GM12892 (cell line): ENCODE measurements around the gene RAD50.

Experiments used
- POLR2A ChIP-seq: IDR thresholded peaks from 2 replicates; pipeline ENCODE4 v1.6.1; 2011; ENCODE audit warnings: low read depth, low read length, control low read depth
- POLR2AphosphoS5 ChIP-seq: IDR thresholded peaks from 2 replicates; pipeline ENCODE4 v1.6.1; 2011; ENCODE audit warnings: low read depth, low read length, control low read depth
- TAF1 ChIP-seq: IDR thresholded peaks from 2 replicates; pipeline ENCODE4 v1.6.1; 2011; ENCODE audit warnings: low read depth, mild to moderate bottlenecking, control low read depth, low read length, borderline replicate concordance

DNA sequence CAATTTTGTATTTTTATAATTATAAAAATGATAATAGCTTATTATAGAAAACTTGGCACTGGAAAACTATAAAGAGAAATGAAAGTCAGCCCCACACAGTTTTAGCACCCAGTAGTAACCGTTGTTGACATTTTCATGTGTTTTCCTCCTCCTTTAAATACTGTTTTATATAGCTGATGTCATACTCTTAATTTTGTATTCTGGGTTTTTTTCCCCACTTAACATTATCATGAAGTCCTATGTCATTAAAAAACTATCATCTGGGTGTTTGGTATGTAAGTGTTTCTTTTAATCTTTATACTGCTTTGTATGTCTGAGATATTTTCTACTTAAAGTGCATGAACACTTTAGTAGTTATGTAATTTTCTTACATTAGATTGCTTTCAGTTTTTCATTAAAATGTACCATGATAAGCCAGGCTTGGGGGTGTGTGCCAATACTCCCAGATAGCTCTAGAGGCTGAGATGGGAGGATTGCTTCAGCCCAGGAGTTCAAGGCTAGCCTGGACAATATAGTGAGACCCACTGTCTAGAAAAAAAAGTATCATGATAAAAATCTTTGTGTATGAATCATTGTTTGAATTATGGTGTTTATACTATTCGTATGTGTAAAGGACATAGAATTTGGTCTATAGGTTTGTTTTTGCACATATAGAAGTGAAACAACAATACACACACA, 2.7 kb downstream of the RAD50 start:
- TF ChIP-seq TAF1: no peak
- no peak for TF ChIP-seq POLR2A
- no peak for TF ChIP-seq POLR2AphosphoS5
